Measurements from ENCODE around the gene SLC9A8. TPM values are rescaled to one million over a fixed set of nuclear protein-coding genes. Genes with fewer than 3 reads are reported as not detected.

The SLC9A8 gene
- total RNA-seq, 1 donor from 2014 or later = 10.5 TPM

GRCh38 chr20:49883246-49883802 is 70.7 kb downstream of the SLC9A8 start:
- peaks cover 22% of the 10 kb centered on the region for H3K36me3 Mint-ChIP-seq (ENCODE audit: low read depth, unreplicated experiment)
- H3K4me1 Mint-ChIP-seq (ENCODE audit: unreplicated experiment) = peaks cover 10% of the 10 kb centered on the region
- H3K4me3 Mint-ChIP-seq (ENCODE audit: unreplicated experiment) = no peak overlapping the region
- no peaks in the 10 kb centered on the region for H3K9me3 Mint-ChIP-seq (ENCODE audit: unreplicated experiment)
- H3K27me3 Mint-ChIP-seq (ENCODE audit: unreplicated experiment) = peaks cover 5% of the 10 kb centered on the region
- H3K27ac Mint-ChIP-seq (ENCODE audit: unreplicated experiment) = no peak overlapping the region
- DNase-seq (ENCODE audit: low spot score) = no peak
- TF ChIP-seq, protein P1, sequence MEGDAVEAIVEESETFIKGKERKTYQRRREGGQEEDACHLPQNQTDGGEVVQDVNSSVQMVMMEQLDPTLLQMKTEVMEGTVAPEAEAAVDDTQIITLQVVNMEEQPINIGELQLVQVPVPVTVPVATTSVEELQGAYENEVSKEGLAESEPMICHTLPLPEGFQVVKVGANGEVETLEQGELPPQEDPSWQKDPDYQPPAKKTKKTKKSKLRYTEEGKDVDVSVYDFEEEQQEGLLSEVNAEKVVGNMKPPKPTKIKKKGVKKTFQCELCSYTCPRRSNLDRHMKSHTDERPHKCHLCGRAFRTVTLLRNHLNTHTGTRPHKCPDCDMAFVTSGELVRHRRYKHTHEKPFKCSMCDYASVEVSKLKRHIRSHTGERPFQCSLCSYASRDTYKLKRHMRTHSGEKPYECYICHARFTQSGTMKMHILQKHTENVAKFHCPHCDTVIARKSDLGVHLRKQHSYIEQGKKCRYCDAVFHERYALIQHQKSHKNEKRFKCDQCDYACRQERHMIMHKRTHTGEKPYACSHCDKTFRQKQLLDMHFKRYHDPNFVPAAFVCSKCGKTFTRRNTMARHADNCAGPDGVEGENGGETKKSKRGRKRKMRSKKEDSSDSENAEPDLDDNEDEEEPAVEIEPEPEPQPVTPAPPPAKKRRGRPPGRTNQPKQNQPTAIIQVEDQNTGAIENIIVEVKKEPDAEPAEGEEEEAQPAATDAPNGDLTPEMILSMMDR (IDR thresholded peaks at IDR 0.05; ENCODE audit: unreplicated experiment) = no peak

DNA sequence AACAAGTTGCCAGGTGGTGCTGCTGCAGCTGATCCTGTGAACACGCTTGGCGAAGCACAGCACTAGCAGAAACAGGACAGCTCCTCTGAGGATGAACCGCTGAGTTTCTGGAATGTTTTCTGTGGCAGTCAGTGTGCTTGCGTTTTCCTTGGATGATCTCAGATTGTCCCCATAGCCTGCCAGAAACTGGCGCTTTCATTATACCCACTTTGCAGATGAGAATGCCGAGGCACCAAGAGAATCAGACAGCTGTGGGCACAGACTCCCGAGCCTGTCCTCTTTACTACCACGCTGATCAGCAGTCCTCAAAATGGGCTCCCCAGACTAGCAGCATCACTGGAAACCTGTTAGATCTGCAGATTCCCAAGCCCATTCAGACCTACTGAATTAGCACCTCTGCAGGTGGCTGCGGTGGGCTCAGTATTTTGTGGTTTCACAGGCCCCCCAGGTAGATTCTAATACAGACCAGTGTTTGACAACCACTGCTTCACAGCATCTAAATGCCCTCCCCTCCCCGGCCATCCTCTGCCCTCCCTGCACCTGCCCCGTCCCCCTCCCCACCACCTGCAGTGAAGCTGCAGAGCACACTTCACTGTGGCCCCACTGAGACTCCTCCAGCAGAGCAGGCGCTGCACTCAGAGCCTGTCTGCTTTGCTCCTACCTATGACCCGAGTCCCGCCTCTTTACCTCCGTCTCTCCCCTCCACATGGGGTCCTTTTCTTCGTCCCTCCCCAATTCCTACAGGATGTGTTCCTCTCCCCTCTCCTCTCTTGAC is 73.1 kb downstream of the SLC9A8 start:
- Mint-ChIP-seq H3K27ac (ENCODE audit: unreplicated experiment) (no peak overlapping the region), H3K9me3 (ENCODE audit: unreplicated experiment) (no peaks in the 10 kb centered on the region), H3K4me1 (ENCODE audit: unreplicated experiment) (peaks cover 19% of the 10 kb centered on the region), H3K36me3 (ENCODE audit: low read depth, unreplicated experiment) (peaks cover 22% of the 10 kb centered on the region), H3K27me3 (ENCODE audit: unreplicated experiment) (peaks cover 8% of the 10 kb centered on the region), H3K4me3 (ENCODE audit: unreplicated experiment) (no peak overlapping the region)
- TF ChIP-seq, protein P1 (IDR thresholded peaks at IDR 0.05; ENCODE audit: unreplicated experiment) = no peak
- DNase-seq (ENCODE audit: low spot score) = no peak

- no peak for DNase-seq (ENCODE audit: low spot score)
- TF ChIP-seq, protein P1 (IDR thresholded peaks at IDR 0.05; ENCODE audit: unreplicated experiment) = no peak
- Mint-ChIP-seq H3K27me3 (ENCODE audit: unreplicated experiment) (peaks cover 8% of the 10 kb centered on the region), H3K27ac (ENCODE audit: unreplicated experiment) (peak overlapping the region; percentile 18), H3K4me3 (ENCODE audit: unreplicated experiment) (no peak overlapping the region), H3K4me1 (ENCODE audit: unreplicated experiment) (peaks cover 22% of the 10 kb centered on the region), H3K9me3 (ENCODE audit: unreplicated experiment) (no peaks in the 10 kb centered on the region), H3K36me3 (ENCODE audit: low read depth, unreplicated experiment) (peaks cover 15% of the 10 kb centered on the region)
Measured at GRCh38 chr20:49886571-49887213, 74.1 kb downstream of the SLC9A8 start.

GRCh38 chr20:49887251-49888211 is 74.9 kb downstream of the SLC9A8 start:
- Mint-ChIP-seq H3K36me3 (ENCODE audit: low read depth, unreplicated experiment) (peaks cover 13% of the 10 kb centered on the region), H3K27ac (ENCODE audit: unreplicated experiment) (peak overlapping the region; percentile 18), H3K27me3 (ENCODE audit: unreplicated experiment) (peaks cover 8% of the 10 kb centered on the region), H3K4me1 (ENCODE audit: unreplicated experiment) (peaks cover 24% of the 10 kb centered on the region), H3K4me3 (ENCODE audit: unreplicated experiment) (no peak overlapping the region), H3K9me3 (ENCODE audit: unreplicated experiment) (no peaks in the 10 kb centered on the region)
- TF ChIP-seq, protein P1 (IDR thresholded peaks at IDR 0.05; ENCODE audit: unreplicated experiment) = no peak
- DNase-seq (ENCODE audit: low spot score) = no peak
